Inflammatory macrophage treated with lipopolysaccharide for 4 hours (primary cell): ENCODE results near the gene WNT3.

ENCODE experiments used
- DNase-seq: peaks from one replicate; pipeline ENCODE4 v3.0.0-alpha.2; 2020

Gene WNT3

DNA sequence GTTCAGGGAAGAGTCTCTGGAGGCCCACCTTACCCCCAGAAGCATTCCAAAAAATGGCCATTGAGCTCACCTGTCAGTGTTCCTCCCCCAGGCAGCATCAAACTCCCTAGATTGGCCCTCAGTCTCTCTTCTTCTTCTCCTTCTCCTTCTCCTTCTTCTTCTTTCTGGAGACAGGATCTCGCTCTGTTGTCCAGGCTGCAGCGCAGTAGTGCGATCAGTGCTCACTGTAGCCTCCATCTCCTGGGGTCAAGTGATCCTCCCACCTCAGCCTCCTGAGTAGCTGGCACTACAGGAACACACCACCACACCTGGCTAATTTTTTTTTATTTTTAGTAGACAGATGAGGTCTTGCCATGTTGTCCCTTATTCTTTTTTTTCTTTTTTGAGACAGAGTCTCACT lies 16.4 kb upstream of the WNT3 start:
- DNase-seq, result no peak

DNA sequence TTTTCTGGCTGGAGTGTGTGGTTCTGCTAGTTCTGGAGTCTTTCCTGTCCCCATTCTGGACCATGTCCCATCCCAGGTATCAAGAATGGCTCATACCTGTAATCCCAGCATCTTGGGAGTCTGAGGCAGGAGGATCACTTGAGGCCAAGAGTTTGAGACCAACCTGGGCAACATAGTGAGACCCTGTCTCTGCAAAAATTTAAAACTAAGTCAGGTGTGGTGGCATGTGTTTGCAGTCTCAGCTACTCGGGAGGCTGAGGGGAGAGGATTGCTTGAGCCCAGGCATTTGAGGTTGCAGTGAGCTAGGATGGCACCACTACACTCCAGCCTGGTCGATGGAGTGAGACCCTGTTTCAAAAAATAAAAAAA lies 15.3 kb upstream of the WNT3 start:
- no peak for DNase-seq

DNA sequence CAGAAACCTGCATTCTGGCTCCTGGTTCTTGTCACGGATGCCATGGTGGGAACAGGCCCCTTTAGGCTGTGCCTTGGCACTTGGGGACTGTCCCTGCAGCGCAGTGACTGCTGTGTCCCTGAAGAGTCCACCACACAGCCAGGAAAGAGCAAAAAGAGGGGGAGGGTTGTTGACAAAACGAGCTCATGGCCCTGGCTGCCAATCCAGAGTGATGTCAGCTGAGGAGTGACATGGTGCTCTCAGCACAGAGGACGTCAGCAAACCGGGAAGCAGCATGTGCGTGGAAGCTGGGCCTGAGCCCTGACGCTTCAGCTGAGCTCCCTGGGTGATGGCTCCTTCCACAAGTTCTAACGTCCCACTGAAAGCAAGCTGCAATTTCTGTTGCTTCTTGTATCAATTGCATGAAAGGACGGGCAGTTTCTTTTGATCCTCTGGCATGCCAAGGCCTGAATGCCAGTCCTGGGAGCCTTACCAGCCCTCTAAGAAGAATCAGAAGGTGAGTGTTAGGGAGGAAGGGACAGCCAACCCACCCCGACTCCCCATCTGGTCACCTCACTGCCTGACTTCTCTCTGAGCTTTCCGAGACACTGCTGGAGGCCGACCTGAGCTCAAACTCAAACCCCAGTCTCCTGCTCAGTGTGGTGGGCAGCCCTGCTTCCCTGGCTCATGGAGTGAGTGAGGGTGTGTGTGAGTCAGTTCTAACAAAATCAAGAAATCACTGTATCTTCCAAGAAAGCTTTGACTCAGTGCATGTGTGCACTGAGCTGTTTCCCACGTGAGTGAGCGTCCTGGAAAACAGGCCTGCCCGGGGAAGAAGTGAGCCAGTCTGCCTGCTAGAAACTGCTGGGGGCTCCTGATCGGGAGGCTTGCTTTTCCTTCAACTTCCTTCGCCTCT lies 14.7 kb upstream of the WNT3 start:
- DNase-seq, result no peak

DNA sequence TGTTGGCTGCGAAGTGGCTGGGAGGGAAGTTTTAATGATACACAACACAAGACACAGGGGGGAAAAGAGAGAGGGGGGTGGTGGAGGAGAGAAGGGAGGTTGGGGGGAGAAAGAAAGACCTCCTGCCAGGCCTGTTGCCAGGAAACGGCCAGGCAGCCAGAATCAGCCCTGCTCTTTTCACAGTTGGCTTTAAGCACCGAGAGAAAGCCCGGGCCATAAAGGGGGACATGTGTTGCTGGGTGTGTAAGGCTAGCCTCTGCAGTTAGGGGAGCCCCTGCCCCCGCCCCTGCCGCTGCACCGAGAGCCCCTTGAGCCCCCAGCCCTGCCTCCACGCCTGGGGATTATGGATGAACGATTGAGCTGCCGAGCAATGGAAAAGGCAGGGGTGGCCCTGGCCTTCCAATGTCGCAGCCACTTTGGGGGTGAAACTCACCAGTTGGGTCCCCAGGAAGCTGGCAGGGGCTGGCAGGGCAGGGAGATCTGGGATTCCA lies 13.9 kb upstream of the WNT3 start:
- no peak for DNase-seq

DNA sequence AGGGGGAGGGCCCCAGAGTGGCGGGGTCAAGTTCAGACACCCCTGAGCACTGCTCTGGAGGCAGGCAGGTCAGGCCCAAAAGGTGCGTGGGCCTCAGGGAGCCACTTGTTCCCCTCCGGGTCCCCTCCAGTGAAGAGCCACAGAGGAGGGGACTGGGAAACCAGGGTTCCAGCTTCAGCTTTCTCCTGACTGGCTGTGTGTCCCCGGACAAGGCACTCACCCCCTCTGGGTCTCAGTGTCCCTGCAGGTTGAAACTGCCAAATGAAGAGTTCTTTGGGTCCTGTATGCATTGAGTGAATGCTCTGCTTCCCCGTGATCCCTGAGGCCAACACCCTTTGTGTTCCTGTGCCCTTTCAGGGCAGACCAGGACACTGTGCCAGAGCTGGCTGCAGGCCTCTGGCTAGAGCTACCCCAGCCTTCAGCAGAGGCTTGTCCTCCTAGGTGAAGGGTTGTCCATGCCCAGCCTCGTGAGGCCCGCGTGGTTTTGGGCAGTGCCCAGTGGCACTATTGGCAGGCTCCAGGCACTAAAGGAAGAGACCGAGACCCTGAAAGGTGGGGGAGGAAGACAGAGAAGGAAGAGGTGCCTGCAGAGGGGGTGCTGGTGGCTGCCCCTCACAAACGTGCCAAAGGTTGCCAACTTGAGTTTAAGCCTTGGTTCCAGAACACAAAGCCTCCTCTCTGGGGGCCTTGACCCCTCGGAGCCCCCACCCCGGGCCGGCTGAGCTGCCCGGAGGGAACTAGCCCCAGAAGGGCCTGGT lies 13.3 kb upstream of the WNT3 start:
- DNase-seq, result no peak

DNA sequence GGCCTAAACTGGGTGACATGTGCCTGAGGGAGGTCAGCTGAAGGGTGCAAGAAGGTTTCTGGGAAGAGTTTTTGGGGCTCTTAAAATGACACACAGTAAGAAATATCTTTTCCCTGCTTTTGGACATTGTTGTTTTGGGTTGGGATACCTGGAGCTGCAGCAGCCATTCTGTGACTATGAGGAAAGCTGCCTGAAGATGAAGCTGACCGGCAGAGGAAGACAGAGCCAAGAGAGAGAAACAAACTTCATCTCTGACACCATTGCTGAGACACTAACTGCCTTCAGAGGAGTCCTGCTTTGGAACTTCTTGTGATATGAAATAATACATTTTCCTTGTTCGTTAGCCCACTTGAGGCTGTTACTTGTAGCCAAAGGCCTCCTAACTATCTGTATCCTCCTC lies 8.8 kb upstream of the WNT3 start:
- no peak for DNase-seq

DNA sequence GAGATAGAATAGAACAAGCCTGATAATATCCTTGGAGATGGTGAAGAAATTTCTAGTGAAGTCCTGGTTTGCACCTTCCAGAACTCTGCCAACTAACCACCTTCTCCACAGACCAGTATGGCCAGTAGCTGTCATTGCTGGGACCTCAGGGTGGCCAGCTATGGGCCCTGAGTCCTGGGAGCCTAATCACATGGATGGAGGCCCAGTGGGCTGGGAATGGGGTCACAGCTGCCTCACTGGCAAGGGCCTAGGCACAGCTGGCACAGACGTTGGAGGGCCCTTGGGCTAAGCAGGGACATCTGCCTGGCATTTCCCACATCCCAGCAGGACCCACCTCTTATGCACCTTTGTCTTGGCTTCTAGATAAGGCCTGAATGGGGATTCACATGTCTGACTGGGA lies 7.6 kb upstream of the WNT3 start:
- no peak for DNase-seq

DNA sequence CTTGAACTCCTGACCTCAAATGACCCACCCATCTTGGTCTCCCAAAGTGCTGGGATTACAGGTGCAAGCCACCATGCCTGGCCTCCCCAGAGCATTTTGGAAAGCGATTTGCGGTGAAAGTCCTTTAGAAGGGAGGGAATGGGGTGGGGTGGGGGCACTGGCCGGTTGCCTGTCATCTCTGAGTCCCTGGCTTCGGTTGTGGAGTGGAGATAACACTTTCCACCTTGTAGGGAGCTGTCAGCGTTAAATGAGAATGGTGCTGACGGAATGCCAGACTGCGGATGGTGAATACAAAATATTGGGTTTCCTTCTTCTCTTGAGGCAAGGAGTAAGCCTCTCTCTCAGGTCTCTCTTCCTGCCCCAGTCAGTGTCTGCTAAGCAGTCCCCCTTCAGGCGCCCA lies 5.2 kb upstream of the WNT3 start:
- no peak for DNase-seq

DNA sequence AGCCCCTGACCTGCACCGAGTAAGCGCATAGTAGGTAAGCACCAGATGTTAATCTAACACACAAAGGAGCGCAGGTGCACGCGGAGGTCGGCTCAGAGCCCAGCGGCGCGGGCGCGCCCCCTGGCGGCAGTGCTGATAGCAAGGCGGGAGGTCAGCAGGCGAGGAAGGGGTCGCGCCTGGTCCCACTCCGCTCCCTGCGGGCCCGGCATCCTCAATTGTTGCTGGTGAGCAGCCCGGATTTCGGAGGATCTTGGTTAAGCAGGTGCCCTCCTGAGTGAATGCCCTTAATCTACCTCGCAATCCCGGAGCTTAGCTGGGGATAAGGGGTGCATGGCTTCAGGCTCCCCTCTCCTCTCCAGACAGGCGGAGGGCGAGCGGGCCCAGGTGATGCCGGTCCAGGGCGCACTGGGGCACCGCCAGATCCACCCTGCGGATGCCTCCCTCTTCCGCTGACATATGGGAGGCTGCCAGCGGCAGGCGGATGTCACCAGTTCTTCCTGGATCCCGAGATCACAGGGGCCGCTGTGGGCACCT lies 4.0 kb upstream of the WNT3 start:
- DNase-seq, result no peak

DNA sequence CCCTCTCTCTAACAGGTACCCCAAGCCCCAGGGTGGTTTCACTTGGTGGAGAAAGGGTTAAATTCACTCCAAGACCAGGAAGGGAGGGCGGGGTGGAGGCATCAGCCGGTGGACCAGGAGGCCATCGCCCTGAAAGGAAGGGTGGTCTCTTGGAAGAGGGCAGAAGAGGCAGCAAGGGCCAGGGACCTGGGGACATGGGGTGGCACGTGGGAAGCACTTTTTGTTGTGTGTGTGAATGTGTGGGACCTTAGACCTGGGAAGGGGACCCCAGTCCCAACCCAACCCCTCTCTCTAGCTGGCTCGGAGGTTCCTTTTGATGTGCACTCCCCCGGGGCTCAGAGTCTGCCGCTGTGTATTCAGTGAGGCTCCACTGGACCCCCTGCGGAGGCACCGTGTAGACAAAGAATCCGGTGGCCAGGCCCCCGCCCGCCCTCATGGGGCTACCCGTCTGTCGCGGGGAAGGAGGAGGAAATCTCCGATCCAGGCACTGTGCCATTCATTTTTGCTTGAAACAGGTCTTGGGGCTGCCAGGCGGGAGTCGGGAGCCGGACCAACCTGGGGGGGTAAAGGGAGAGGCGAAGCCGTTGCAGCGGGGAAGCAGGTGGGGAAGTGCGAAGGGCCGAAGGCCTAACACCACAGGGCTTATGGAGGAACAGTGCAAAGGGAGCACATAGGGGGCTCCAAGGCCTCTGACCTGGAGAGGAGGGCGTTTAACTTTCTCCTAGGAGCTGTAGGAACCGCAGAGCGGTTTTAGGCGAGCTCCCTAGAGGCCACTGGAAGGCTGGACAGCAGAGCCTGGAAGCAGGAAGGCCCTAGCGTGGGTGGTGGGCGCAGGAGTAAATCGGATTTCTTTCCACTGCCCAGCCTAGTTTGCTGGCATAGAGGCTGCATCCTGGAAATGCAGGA lies 3.2 kb upstream of the WNT3 start:
- DNase-seq, result no peak

DNA sequence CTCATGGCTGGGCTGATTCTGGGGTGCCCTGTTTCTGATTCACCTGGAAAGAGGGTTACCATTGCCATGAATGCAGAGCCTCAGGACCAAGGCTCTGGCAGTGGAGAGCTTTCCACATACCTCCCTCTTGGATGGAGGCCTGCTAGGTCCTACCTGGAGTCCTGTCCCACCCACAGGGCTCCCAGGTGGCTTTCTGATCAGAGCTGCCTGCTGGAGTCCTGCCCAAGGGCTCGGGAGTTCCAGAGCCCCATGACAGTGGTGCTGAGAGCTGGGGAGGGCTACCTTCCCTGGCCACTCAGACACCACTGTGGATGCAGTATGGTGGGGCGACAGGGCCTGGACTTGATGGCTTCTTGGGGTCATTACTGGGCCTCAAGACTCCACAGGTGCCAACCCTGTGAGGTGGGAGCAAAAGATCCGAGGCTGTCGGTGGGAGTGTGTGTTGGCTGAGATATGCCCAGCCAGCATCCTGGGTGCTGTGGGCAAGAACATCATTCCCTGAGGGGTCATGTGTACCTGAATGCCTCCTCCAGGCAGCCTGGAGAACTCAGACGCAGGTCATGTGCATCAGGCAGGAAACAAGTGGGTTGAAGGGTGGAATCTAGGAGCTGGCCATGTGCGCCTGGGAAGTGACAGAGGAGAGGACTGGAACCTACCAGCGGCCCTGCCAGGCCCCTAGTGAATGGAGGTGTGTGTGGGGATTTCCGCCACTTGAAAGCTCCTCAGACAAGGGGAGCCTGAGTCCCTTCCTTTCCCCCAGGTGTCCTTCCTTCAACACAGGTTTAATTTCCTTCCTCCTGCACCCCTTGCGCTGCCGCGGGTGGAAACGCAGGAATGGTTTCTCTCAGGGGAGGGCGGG lies 2.3 kb upstream of the WNT3 start:
- DNase-seq, result no peak

DNA sequence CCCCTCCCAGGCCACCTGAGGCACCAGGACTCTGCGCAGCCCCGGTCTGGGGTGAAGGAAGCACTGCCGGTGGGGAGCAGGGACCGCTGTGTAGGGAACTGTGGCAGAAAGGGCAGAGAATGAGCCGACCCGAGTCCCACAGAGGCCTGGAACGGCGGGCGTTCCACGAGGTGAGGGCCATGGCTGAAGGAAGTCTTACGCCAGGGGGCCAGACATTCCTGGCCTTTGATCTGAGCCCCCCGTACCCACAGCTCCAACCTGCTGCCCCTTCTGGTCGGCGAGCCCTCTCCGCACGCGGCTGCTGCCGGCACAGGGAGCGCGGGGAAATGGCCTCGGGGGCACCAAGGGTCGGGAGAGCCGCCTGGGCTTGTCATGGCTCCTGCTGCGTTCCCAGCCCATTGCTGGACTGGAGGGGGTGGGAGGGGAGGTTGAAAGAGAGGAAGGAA lies 1.4 kb upstream of the WNT3 start:
- DNase-seq, result no peak

DNA sequence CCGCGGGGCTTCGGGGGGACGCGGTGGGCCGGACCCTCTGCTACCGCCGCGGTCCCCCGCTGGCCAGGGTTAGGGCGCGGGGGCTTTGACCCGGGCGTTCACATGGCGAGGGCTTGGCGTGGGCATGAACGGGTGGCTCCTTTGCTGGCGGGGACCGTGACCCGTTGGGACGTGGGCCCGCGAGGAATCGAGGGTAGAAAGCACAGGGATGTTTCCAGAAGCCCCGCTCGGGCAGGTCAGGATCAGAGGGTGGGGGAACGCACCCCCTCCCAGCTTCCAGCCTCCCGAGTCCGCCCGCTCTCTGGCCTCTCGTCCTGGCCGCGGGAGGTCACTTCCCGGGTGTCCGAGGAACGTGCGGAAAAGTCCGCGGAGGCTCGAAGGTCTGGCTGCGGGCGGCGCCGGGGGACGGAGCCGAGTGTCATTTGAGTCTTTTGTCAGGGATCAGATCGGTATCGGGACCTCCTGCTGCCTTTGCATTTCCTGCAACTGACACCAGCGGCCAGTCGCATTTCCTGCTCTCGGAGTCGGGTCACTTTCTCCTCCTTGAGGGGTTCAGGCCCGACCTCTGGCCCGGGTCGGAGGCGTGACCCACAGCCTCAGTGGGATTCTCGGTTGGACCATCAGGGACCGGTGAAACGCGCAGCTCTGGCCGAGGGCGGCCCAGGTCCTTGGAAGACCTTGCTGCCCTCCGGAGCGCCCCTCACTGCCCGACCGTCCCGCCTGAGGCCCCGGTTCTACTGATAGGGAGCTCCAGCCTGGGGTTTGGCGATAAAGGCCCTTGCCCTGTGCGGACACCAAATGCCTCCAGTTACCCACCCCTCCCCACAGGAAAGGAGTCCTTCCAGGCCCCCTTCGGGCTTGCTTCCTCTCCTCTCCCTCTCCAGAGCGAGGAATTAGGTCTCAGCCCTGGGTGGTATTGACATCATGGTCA lies 702 bp upstream of the WNT3 start:
- no peak for DNase-seq

DNA sequence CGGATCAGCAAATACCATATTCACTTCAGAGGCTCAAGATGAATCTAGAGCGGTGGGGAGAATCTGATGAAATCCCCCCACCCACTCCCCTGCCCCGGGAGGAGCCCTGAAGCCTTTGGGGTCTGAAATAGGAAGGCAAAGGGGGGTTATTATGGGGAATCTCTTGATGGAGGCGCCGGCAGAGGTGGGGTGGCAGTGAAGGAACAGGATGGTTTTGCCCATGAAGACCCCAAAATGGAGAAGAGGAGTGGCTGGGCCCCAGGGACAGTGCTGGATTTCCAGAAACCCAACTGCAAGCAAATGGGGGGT lies 637 bp downstream of the WNT3 start:
- DNase-seq, result no peak

DNA sequence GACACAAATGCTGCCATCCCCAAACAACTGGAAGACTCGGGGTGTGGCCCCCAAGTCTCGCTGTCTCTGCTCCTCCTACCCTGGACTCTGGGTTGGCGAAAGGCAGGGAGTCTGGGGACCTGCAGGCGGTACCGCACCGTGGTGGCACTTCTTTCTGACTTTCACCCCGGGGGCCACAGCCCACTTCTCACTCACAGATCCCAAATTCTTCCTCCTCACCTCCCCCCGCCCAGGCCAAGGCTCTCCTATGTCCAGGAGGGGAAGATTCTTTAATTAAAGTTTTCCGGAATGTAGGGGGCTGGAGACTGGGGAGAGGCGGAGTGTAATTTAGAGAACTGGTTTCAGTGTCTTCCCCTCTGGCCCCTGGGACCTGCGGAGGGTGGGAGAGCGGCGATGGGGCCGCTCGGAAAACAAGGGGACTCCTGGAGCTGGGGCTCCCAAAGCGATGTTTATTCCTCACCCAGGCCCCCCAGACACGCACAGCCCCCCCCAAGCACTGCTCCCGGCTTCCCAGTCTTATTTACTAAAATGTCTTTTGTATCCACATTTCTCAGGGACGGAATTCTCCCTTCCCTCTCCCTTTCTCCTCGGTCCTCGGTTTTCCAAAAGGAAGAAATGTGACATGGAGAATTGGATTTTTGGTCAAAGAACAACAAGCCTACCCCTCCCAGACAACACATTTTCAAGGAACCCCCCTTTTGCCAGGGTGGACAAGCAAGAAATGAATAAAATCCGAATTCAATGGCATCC lies 1.2 kb downstream of the WNT3 start:
- no peak for DNase-seq

DNA sequence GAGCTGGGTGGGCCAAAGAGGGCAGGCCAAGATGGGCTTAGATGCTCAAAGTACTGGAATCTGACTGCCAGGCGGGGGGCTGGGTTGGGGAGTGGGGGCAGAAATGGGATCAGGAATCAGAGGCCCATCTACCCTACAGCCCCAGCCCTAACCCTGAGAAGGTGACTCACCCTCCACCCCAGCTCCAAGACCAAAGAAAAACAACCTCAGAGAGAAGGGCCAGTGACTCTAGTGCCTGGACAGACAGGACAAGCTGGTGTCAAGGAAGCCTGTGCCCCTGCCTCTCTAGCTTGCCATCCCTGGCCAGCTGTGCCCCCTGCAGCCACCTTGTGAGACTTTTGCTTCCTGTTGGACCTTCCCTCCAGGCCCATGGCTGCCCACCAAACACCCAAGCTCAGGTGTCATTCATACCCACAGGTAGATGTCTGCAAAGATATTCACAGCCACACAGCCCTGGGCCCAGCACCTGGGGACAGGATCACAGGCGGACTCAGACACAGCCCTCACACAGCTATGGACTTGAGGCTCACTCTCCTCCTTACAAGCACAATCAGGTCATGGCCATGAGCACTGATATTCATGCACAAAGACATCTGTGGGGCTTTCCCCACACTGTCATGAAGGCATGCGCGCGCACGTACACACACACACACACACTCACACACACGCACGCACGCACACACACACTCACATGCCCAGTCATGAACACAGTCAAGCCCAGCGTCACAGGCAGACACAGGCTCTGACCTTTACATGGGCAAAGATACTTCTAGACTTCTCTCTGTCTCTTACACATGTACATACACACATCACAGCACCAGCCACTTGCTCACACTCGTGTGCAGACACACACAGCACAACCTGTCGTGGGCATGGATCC lies 2.8 kb downstream of the WNT3 start:
- DNase-seq, result no peak

DNA sequence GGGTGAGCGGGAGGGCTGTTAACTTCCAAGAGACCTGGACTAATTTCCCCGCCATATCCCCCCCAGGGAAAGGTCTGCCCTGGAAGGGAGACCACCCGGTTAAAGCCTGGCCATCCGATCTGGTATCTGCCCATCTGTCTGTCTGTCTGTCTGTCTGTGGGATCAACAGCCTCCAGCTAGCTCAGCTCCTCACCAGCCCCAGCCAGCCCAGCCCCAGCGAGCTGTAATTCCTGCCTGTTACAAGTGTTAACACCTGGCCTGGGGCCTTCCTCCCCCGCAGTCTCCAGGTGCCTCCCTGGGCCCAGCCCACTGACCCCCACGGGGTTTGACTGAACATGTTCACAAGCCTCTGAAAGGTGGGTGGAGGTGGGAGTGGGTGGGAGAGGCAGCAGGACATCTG lies 4.0 kb downstream of the WNT3 start:
- no peak for DNase-seq

DNA sequence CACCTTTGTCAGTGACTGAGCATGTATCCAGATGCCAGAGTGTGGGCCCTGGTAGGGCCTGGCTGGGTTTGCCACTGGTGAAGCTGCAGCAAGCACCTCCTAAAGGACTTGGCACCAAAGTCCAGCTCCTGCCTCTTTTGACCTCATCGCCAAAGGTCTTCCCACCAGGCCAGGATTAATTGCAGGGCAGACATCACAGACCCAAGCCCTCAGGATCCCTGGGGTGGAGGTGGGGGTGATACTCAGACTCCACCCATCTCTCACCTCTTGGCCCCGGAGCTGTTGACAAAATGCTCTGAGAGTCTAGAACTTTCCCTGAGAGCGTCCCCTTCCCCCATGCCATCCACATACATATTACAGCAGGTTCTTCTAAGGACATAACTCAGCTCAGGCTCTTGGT lies 4.6 kb downstream of the WNT3 start:
- no peak for DNase-seq
